H9 (cell line): ENCODE data around the gene IL17REL. TPM values are rescaled to one million over a fixed set of nuclear protein-coding genes. Genes with fewer than 3 reads are reported as not detected.

ENCODE experiments used
- DNase-seq: peaks from one replicate; pipeline ENCODE4 v3.0.0-alpha.2; 2017
- H2AFZ ChIP-seq: one replicate; pipeline ENCODE4 v1.6.1; 2013; ENCODE audit warnings: mild to moderate bottlenecking, low read length, control low read depth, moderate library complexity
- H2AK5ac ChIP-seq: 2 replicates; pipeline ENCODE4 v1.6.1; 2013; ENCODE audit warnings: low read length, control low read depth, mixed read lengths; ENCODE audit not compliant: insufficient read length
- H2BK120ac ChIP-seq: one replicate; pipeline ENCODE4 v1.6.1; 2013; ENCODE audit warnings: low read depth, mild to moderate bottlenecking, low read length, control low read depth, inconsistent platforms; ENCODE audit not compliant: poor library complexity, severe bottlenecking
- H2BK12ac ChIP-seq: 2 replicates; pipeline ENCODE4 v1.6.1; 2013; ENCODE audit warnings: low read length, control low read depth, mixed read lengths, low read depth; ENCODE audit not compliant: insufficient read length
- H2BK15ac ChIP-seq: 2 replicates; pipeline ENCODE4 v1.6.1; 2013; ENCODE audit warnings: low read depth, low read length, control low read depth
- H2BK20ac ChIP-seq: one replicate; pipeline ENCODE4 v1.6.1; 2013; ENCODE audit warnings: low read depth, mild to moderate bottlenecking, low read length, control low read depth, inconsistent platforms; ENCODE audit not compliant: poor library complexity, severe bottlenecking
- H2BK5ac ChIP-seq: 2 replicates; pipeline ENCODE4 v1.6.1; 2013; ENCODE audit warnings: low read length, control low read depth, mixed read lengths; ENCODE audit not compliant: insufficient read length
- H3K14ac ChIP-seq: 2 replicates; pipeline ENCODE4 v1.6.1; 2013; ENCODE audit warnings: low read length, control low read depth; ENCODE audit not compliant: insufficient read depth
- H3K18ac ChIP-seq: 2 replicates; pipeline ENCODE4 v1.6.1; 2013; ENCODE audit warnings: low read depth, mild to moderate bottlenecking, mixed read lengths, low read length, control low read depth; ENCODE audit not compliant: insufficient read length
- H3K23ac ChIP-seq: 2 replicates; pipeline ENCODE4 v1.6.1; 2013; ENCODE audit warnings: low read length, control low read depth, mixed read lengths, low read depth; ENCODE audit not compliant: insufficient read length
- H3K23me2 ChIP-seq: 2 replicates; pipeline ENCODE4 v1.6.1; 2013; ENCODE audit warnings: low read depth, mild to moderate bottlenecking, mixed read lengths, low read length, control low read depth; ENCODE audit not compliant: insufficient read length, poor library complexity, severe bottlenecking
- H3K27ac ChIP-seq: 2 replicates; pipeline ENCODE4 v1.5.1; 2013; ENCODE audit warnings: low read length, control low read depth, mixed read lengths, low read depth; ENCODE audit not compliant: insufficient read length
- H3K27me3 ChIP-seq: 2 replicates; pipeline ENCODE4 v1.6.1; 2013; ENCODE audit warnings: low read length, control low read depth, inconsistent platforms; ENCODE audit not compliant: insufficient read depth
- H3K4ac ChIP-seq: 2 replicates; pipeline ENCODE4 v1.6.1; 2013; ENCODE audit warnings: low read depth, mild to moderate bottlenecking, control low read depth, inconsistent platforms, low read length, moderate library complexity
- H3K4me1 ChIP-seq: 2 replicates; pipeline ENCODE4 v1.6.1; 2013; ENCODE audit warnings: low read length, control low read depth, inconsistent platforms; ENCODE audit not compliant: insufficient read depth
- H3K4me2 ChIP-seq: 2 replicates; pipeline ENCODE4 v1.6.1; 2013; ENCODE audit warnings: low read length, control low read depth, mixed read lengths; ENCODE audit not compliant: insufficient read length, insufficient read depth
- H3K56ac ChIP-seq: 2 replicates; pipeline ENCODE4 v1.6.1; 2013; ENCODE audit warnings: low read depth, mild to moderate bottlenecking, mixed read lengths, low read length, control low read depth; ENCODE audit not compliant: insufficient read length
- H3K79me1 ChIP-seq: 2 replicates; pipeline ENCODE4 v1.6.1; 2013; ENCODE audit warnings: low read depth, mild to moderate bottlenecking, moderate library complexity, low read length, control low read depth, inconsistent platforms; ENCODE audit not compliant: insufficient read depth, poor library complexity, severe bottlenecking
- H3K79me2 ChIP-seq: 2 replicates; pipeline ENCODE4 v1.6.1; 2013; ENCODE audit warnings: low read length, control low read depth, inconsistent platforms; ENCODE audit not compliant: insufficient read depth
- H3K9ac ChIP-seq: 2 replicates; pipeline ENCODE4 v1.6.1; 2013; ENCODE audit warnings: low read length, control low read depth, mixed read lengths; ENCODE audit not compliant: insufficient read length; ENCODE audit errors: extremely low read depth
- H3K9me3 ChIP-seq: one replicate; pipeline ENCODE4 v1.6.1; 2013; ENCODE audit warnings: low read depth, low read length, inconsistent platforms; ENCODE audit not compliant: control insufficient read depth
- H3T11ph ChIP-seq: one replicate; pipeline ENCODE4 v1.6.1; 2013; ENCODE audit warnings: mild to moderate bottlenecking, low read length, control low read depth, inconsistent platforms
- H4K20me1 ChIP-seq: one replicate; pipeline ENCODE4 v1.6.1; 2013; ENCODE audit not compliant: control insufficient read depth, insufficient read length, insufficient read depth
- H4K5ac ChIP-seq: 2 replicates; pipeline ENCODE4 v1.6.1; 2013; ENCODE audit warnings: low read depth, mild to moderate bottlenecking, mixed read lengths, low read length, control low read depth; ENCODE audit not compliant: insufficient read length
- H4K8ac ChIP-seq: replicated peaks from 2 replicates; pipeline ENCODE4 v1.6.1; 2013; ENCODE audit warnings: low read length, control low read depth, mixed read lengths, low read depth; ENCODE audit not compliant: insufficient read length
- H4K91ac ChIP-seq: 2 replicates; pipeline ENCODE4 v1.6.1; 2013; ENCODE audit warnings: low read depth, mild to moderate bottlenecking, moderate library complexity, mixed read lengths, low read length, control low read depth; ENCODE audit not compliant: insufficient read length
- H3K27ac Mint-ChIP-seq, 3 experiments: 2 replicates in 2 of 3; 3 replicates in 1 of 3; pipeline ENCODE4 v1.8.0; 2020 to 2021; ENCODE audit warnings: mixed read lengths in 3 of 3, mild to moderate bottlenecking in 1 of 3, moderate library complexity in 1 of 3
- H3K27me3 Mint-ChIP-seq: 2 replicates; pipeline ENCODE4 v1.8.0; 2021; ENCODE audit warnings: low read depth, mild to moderate bottlenecking, moderate library complexity, mixed read lengths
- H3K36me3 Mint-ChIP-seq, 3 experiments: 2 replicates in 2 of 3; 3 replicates in 1 of 3; pipeline ENCODE4 v1.8.0; 2020 to 2021; ENCODE audit warnings: low read depth in 3 of 3, mixed read lengths in 3 of 3; ENCODE audit not compliant: insufficient read depth in 1 of 3
- H3K4me1 Mint-ChIP-seq, 2 experiments: 2 replicates each; pipeline ENCODE4 v1.8.0; 2020; ENCODE audit warnings: mixed read lengths in 2 of 2
- H3K4me3 Mint-ChIP-seq, 2 experiments: 2 replicates in 1 of 2; 3 replicates in 1 of 2; pipeline ENCODE4 v1.8.0; 2020 to 2021; ENCODE audit warnings: mild to moderate bottlenecking in 2 of 2, mixed read lengths in 2 of 2, moderate library complexity in 1 of 2
- H3K9me3 Mint-ChIP-seq, 2 experiments: 2 replicates in 1 of 2; 3 replicates in 1 of 2; pipeline ENCODE4 v1.8.0; 2020; ENCODE audit warnings: mild to moderate bottlenecking in 2 of 2, mixed read lengths in 2 of 2, moderate library complexity in 1 of 2
- CTCF ChIP-seq: fragments of 200-600 bp; sonication (generic); conservative IDR thresholded peaks from 3 replicates; pipeline ENCODE4 v1.8.0; 2021; ENCODE audit warnings: antibody characterized with exemption, mild to moderate bottlenecking
- WGBS: extraction: QIAGEN DNeasy Blood & Tissue Kit; methylation state at CpG from one replicate; pipeline ENCODE4 v1.1.7; 2013; ENCODE audit warnings: missing lambda C conversion rate, low lambda C conversion rate, mixed read lengths; ENCODE audit not compliant: insufficient read length; ENCODE audit errors: extremely low coverage; 5-methylcytosine and 5-hydroxymethylcytosine counted together
- total RNA-seq: library from RNA; stranded (reverse); gene quantifications from 2 replicates; pipeline ENCODE4 v1.2.1, GENCODE V29; 2021

The IL17REL gene
- total RNA-seq, 1 experiment from 2014 or later = 0.20 TPM

GRCh38 chr22:50008151-50009040 lies 4.2 kb downstream of the IL17REL start:
- Histone ChIP-seq H3K27me3 (no peaks in the 10 kb centered on the region; the same call in 1 of the 2 replicates), H3K79me1 (no peaks in the 10 kb centered on the region), H4K91ac (no peak overlapping the region), H2AK5ac (no peak overlapping the region), H2BK12ac (no peak overlapping the region), H3K4ac (no peak overlapping the region), H3K56ac (no peak overlapping the region), H2BK5ac (no peak overlapping the region), H3K79me2 (no peaks in the 10 kb centered on the region), H3K18ac (no peak overlapping the region), H3K9ac (no peak overlapping the region), H3K14ac (peak overlapping the region; percentile 39; the same call in 1 of the 2 replicates), H2BK15ac (no peak overlapping the region), H3K4me2 (no peak overlapping the region), H3K23me2 (no peaks in the 10 kb centered on the region), H3T11ph (no peak overlapping the region), H3K9me3 (no peaks in the 10 kb centered on the region), H3K27ac (no peak overlapping the region), H4K8ac (no peak overlapping the region), H3K4me1 (no peaks in the 10 kb centered on the region), H3K23ac (no peak overlapping the region), H4K20me1 (no peaks in the 10 kb centered on the region), H4K5ac (no peak overlapping the region), H2BK120ac (no peak overlapping the region), H2BK20ac (no peak overlapping the region), H2AFZ (no peak overlapping the region)
- Mint-ChIP-seq H3K27me3 (peaks cover 21% of the 10 kb centered on the region), H3K4me3 (peak overlapping the region in 1 of 2 experiments; percentile 32; a peak in 1 of 5 replicates), H3K27ac (no peak overlapping the region), H3K4me1 (peaks cover 11 to 30% of the 10 kb centered on the region in 2 experiments; a peak in 3 of 4 replicates), H3K36me3 (no peaks in the 10 kb centered on the region), H3K9me3 (no peaks in the 10 kb centered on the region; a peak in 1 of 5 replicates)
- DNase-seq = peak; percentile 27
- no CpG with 5 or more reads among the region's 24 CpGs for WGBS
- no peak for TF ChIP-seq CTCF
